ENCODE results near the gene QKI. TPM values are rescaled to one million over a fixed set of nuclear protein-coding genes. Genes with fewer than 3 reads are reported as not detected.

The QKI gene
- total RNA-seq, 1 experiment from 2014 or later = 61.1 TPM

DNA sequence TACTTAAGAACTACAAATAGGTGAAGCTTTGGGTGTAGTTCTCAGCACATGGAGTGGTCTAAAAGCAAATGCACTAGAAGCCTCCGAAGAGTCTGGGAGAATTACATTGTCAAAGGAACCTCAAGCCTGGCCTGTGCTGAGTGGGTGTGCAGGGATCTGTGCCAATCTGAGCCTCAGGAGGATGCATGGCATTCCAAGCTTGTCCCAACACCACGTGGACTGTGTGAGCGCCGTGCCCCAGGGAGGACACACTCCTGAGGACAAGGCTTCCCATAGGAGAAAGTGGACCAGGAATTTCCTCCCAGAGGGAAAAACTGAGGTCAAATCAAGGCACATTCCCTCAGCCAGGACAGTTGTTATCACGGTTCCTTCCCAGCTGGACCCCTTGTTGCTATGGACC is 185.8 kb downstream of the QKI start:
- no peak for DNase-seq (ENCODE audit: low read depth, low spot score)
- in situ Hi-C loops (cut with HindIII; ENCODE audit: low pct_unique_long_range_greater_than_20kb, low sequenced_read_pairs) = no loop called here

DNA sequence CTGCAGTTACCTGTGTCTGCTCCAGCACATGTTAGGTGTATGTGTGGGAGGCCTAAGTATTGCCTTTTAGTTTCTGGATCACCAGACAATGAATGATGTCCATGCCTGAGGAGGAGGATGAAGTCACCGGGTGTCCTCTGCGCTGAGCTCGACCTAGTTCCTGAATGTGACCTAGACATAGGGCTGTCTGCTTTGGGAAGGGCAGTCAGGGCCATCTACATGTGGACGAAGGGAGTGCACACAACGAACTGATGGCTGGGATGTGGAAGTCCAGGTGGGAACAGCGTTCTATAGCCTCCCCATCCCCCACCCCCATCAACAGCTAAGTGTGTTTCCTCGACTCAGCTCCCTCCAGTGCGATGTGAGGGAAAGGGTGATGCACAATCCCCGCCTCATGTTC is 186.3 kb downstream of the QKI start:
- in situ Hi-C loops (cut with HindIII; ENCODE audit: low pct_unique_long_range_greater_than_20kb, low sequenced_read_pairs) = no loop called here
- DNase-seq (ENCODE audit: low read depth, low spot score) = no peak

GRCh38 chr6:163602851-163603250 is 188.3 kb downstream of the QKI start:
- in situ Hi-C loops (cut with HindIII; ENCODE audit: low pct_unique_long_range_greater_than_20kb, low sequenced_read_pairs) = no loop called here
- no peak for DNase-seq (ENCODE audit: low read depth, low spot score)

GRCh38 chr6:163603395-163603794 is 188.9 kb downstream of the QKI start:
- DNase-seq (ENCODE audit: low read depth, low spot score) = no peak
- in situ Hi-C loops (cut with HindIII; ENCODE audit: low pct_unique_long_range_greater_than_20kb, low sequenced_read_pairs) = no loop called here

DNA sequence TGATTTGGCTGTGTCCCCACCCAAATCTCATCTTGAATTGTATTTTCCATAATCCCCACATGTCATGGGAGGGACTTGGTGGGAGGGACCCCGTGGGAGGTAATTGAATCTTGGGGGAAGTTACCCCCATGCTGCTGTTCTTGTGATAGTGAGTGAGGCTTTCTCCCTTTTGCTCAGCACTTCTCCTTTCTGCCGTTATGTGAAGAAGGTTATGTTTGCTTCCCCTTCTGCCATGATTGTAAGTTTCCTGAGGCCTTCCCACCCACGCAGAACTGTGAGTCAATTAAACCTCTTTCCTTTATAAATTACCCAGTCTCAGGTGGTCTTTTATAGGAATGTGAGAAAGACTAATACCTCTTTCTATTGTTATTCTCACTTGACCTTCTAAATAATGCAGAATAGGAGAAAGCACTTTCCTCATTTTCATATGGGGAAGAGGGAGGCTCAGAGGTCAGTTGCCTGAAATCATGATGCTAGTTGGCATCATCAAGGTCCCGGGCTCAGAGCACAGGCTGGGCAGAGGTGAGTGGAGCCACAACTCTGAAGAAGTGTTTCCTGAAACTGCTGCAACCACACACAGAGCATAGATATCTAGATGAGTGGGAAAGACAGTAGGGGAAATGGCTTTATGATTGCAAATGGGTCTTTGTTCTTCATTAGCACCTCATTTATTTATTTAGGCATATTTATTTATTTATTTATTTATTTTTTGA is 191.0 kb downstream of the QKI start:
- in situ Hi-C loops (cut with HindIII; ENCODE audit: low pct_unique_long_range_greater_than_20kb, low sequenced_read_pairs) = no loop called here
- no peak for DNase-seq (ENCODE audit: low read depth, low spot score)

DNA sequence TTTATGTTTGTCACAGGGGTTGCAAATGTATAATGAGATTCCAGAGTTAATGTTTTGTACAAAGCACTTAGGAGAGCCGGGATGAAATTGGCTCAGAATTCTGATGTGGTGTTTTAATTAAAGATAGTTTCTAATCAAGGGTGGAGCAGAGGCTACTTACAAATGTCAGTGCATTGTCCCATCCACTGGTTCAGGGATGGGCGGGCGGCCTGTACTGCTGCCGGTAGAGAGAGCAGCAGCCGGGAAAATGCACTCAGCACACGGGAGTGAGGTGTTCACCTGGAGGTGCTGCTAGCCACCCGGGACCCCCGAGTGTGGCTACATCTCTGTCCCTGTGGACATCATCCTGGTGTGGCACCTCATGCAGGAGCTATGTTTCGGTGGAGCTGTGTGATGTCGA is 193.3 kb downstream of the QKI start:
- in situ Hi-C loops (cut with HindIII; ENCODE audit: low pct_unique_long_range_greater_than_20kb, low sequenced_read_pairs) = no loop called here
- DNase-seq (ENCODE audit: low read depth, low spot score) = no peak

DNA sequence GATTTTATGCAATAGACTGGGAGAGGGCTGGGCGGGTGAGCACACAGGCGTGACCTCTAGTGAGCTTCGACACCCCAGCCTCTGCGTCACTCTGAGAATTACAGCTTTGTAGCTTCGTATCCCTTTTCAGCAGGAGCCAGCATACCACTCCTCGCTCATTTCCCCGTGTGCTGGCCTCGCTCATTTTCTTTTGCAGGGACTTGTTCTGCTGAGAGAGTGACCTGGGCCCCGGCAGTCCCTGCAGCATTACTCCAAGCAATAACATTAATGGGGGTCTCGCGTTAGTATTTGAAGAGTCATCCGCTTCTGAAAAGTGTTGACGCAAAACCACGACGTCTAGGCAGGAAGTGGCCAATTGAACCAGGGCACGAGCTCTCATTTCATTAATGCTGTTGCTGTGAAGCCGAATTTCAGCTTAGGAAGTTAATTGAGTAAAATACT is 193.7 kb downstream of the QKI start:
- no peak for DNase-seq (ENCODE audit: low read depth, low spot score)
- in situ Hi-C loops (cut with HindIII; ENCODE audit: low pct_unique_long_range_greater_than_20kb, low sequenced_read_pairs) = no loop called here

- DNase-seq (ENCODE audit: low read depth, low spot score) = no peak
- in situ Hi-C loops (cut with HindIII; ENCODE audit: low pct_unique_long_range_greater_than_20kb, low sequenced_read_pairs) = no loop called here
Observed at GRCh38 chr6:163612200-163612599, 197.7 kb downstream of the QKI start.

- DNase-seq (ENCODE audit: low read depth, low spot score) = no peak
- in situ Hi-C loops (cut with HindIII; ENCODE audit: low pct_unique_long_range_greater_than_20kb, low sequenced_read_pairs) = no loop called here
Observed at GRCh38 chr6:163613025-163613424, 198.5 kb downstream of the QKI start.

- in situ Hi-C loops (cut with HindIII; ENCODE audit: low pct_unique_long_range_greater_than_20kb, low sequenced_read_pairs) = no loop called here
- no peak for DNase-seq (ENCODE audit: low read depth, low spot score)
Observed at GRCh38 chr6:163613668-163614067, 199.2 kb downstream of the QKI start.

DNA sequence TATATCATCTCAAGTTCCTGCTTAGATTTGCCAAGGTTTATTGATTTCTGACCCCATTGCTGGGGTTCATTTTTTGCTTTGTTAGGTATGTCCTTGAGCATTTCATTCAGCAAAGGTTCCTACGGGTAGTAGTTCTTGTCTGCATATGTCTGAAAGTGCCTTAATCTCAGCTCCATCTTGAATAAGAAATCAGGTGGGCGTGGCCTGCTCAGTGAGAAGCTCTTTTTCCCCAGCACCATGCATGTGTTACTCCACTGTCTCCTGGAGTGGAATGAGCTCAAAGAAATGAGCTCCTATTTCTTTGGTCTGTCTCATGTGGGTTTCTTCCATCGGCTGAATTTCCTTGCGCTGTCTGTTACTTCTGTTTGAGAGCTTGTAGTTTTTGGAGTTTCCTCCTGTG is 201.9 kb downstream of the QKI start:
- in situ Hi-C loops (cut with HindIII; ENCODE audit: low pct_unique_long_range_greater_than_20kb, low sequenced_read_pairs) = no loop called here
- no peak for DNase-seq (ENCODE audit: low read depth, low spot score)

- in situ Hi-C loops (cut with HindIII; ENCODE audit: low pct_unique_long_range_greater_than_20kb, low sequenced_read_pairs) = no loop called here
- DNase-seq (ENCODE audit: low read depth, low spot score) = no peak
Observed at GRCh38 chr6:163617549-163617948, 203.0 kb downstream of the QKI start.

DNA sequence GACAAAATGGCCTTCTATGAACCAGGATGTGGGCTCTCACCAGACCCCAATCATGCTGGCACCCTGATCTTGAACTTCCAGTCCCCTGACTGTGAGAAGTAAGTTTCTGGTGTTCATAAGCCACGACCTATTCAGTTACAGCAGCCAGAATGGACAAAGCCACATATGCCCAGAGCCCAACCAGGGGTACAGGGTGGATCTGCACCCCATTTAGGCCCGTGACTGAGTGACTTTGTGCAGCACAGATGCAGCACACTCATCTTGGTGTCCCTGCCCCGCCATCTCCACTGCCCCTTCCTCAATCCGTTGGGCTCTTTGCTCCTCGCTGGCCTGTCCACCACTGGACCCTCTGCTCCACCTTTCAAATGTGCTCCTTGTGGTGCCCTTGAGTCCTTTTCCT is 205.6 kb downstream of the QKI start:
- in situ Hi-C loops (cut with HindIII; ENCODE audit: low pct_unique_long_range_greater_than_20kb, low sequenced_read_pairs) = no loop called here
- DNase-seq (ENCODE audit: low read depth, low spot score) = no peak

DNA sequence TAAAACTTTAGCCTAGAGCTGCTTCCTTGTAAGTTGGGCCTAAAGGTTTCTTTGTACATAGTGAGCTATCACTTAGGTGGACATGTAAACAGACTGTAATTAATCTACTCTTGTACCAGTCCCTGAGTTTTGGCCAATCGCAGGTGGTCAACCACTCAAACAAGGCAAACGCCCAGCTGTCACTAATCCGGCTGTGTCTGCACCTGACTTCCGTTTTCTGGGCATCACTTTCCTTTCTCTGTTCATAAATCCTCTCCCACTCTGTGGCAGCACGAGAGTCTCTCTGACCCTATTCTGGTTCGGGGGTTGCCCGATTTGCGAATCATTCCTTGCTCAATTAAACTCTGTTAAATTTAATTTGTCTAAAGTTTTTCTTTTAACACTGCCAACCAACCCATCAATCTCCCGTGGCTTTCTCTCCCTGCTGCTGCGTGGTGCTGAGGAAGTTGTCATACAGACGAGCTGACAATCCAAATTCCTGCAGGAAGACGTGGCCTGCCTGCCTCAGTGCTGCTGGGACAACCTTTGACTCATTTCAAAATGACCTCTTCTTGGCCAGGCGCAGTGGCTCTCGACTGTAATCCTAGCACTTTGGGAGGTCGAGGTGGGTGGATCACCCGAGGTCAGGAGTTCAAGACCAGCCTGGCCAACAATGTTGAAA is 206.3 kb downstream of the QKI start:
- in situ Hi-C loops (cut with HindIII; ENCODE audit: low pct_unique_long_range_greater_than_20kb, low sequenced_read_pairs) = no loop called here
- no peak for DNase-seq (ENCODE audit: low read depth, low spot score)

GRCh38 chr6:163625265-163625664 is 210.7 kb downstream of the QKI start:
- no peak for DNase-seq (ENCODE audit: low read depth, low spot score)
- in situ Hi-C loops (cut with HindIII; ENCODE audit: low pct_unique_long_range_greater_than_20kb, low sequenced_read_pairs) = no loop called here

- DNase-seq (ENCODE audit: low read depth, low spot score) = no peak
- in situ Hi-C loops (cut with HindIII; ENCODE audit: low pct_unique_long_range_greater_than_20kb, low sequenced_read_pairs) = no loop called here
Observed at GRCh38 chr6:163626073-163626867, 211.8 kb downstream of the QKI start.

DNA sequence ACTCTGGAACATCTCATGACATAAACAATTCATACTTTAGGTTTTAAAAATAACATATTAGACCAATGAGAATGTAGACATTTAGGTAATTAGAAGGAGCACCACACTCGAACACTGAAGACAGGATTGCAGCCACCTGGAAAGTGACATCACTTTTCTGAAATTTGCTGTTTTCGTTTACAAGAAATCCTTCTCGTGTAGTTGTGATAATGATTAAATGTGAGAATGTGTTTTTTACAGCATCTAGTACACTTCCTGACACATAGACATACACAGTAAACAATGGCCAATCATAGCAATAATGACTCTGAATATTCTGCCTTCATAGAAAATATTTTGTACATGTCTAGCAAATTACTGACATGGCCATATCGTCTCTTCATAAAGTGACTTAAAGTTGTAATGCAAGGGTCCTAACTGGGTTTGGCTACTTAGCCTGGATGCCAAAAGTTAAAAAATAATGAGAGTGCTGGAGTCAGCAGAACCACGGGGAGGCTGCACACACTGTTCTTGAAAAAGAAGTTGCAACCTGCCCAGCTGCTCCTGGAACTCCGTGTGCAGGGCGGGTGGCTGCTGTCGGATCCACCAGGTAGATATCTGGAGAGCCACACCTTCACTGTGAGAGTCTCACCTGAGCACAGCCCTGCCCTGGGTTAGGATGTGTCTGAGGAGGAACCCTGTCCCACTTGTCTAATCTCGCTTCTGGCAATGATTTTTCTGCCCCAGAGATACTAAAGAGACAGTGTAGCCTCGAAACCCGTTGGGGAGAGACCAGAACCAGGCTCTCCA is 212.9 kb downstream of the QKI start:
- in situ Hi-C loops (cut with HindIII; ENCODE audit: low pct_unique_long_range_greater_than_20kb, low sequenced_read_pairs) = no loop called here
- DNase-seq (ENCODE audit: low read depth, low spot score) = no peak
